DOHH2 (cell line): ENCODE measurements around the gene PXK.

Experiments
- EZH2phosphoT487 ChIP-seq: fragments of 200-600 bp; sonication (generic); IDR thresholded peaks from 2 replicates; pipeline ENCODE4 v1.6.1; 2017; ENCODE audit warnings: borderline replicate concordance, mild to moderate bottlenecking, antibody characterized with exemption, low read length, moderate library complexity, mixed read lengths
- TF ChIP-seq, protein P1 (sequence below): fragments of 200-600 bp; sonication (generic); IDR thresholded peaks from one replicate; pipeline ENCODE4 v1.5.1; 2014; ENCODE audit warnings: antibody characterized with exemption, mild to moderate bottlenecking, low read depth, low read length; ENCODE audit not compliant: poor library complexity, severe bottlenecking

- TF ChIP-seq, protein P1, sequence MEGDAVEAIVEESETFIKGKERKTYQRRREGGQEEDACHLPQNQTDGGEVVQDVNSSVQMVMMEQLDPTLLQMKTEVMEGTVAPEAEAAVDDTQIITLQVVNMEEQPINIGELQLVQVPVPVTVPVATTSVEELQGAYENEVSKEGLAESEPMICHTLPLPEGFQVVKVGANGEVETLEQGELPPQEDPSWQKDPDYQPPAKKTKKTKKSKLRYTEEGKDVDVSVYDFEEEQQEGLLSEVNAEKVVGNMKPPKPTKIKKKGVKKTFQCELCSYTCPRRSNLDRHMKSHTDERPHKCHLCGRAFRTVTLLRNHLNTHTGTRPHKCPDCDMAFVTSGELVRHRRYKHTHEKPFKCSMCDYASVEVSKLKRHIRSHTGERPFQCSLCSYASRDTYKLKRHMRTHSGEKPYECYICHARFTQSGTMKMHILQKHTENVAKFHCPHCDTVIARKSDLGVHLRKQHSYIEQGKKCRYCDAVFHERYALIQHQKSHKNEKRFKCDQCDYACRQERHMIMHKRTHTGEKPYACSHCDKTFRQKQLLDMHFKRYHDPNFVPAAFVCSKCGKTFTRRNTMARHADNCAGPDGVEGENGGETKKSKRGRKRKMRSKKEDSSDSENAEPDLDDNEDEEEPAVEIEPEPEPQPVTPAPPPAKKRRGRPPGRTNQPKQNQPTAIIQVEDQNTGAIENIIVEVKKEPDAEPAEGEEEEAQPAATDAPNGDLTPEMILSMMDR = no peak
- TF ChIP-seq EZH2phosphoT487 = no peak
Measured at GRCh38 chr3:58335652-58335947, 2.9 kb downstream of the PXK start.
